ENCODE measurements around the gene CYB561D2.

Gene CYB561D2

GRCh38 chr3:50350213-50350526 is 492 bp upstream of the CYB561D2 start:
- no peaks in the 10 kb centered on the region for H3K9me2 ChIP-seq (replicated peaks; ENCODE audit: insufficient read depth, low read length)
- H3K9me3 ChIP-seq (ENCODE audit: insufficient read depth, low read length): no peaks in the 10 kb centered on the region
- peak overlapping the region; percentile 81; the same call in 1 of the 2 replicates for H3K27ac ChIP-seq (ENCODE audit: low read depth, low read length)
- TF ChIP-seq CTCF (IDR thresholded peaks at IDR 0.05; ENCODE audit: insufficient read depth, low read length, poor library complexity, severe bottlenecking): no peak
- no peak for TF ChIP-seq EZH2phosphoT487 (conservative IDR thresholded peaks at IDR 0.05; ENCODE audit: low read length)
- no peaks in the 10 kb centered on the region; the same call in 1 of the 2 replicates for H3F3A ChIP-seq (ENCODE audit: insufficient read depth)
- no peaks in the 10 kb centered on the region for H4K20me1 ChIP-seq (ENCODE audit: low read depth, low read length)
- H3K4me3 ChIP-seq (ENCODE audit: insufficient read depth, low read length, poor library complexity, severe bottlenecking): peak overlapping the region; percentile 75
- peak overlapping the region; percentile 81 for H3K9ac ChIP-seq (ENCODE audit: low read length)
- peak overlapping the region; percentile 95 for H3K4me2 ChIP-seq (ENCODE audit: low read depth, low read length, poor library complexity, severe bottlenecking)
- no peaks in the 10 kb centered on the region for H3K36me3 ChIP-seq (ENCODE audit: low read length)
- peaks cover 16% of the 10 kb centered on the region for H3K79me2 ChIP-seq (ENCODE audit: insufficient read depth, low read length)
- H2AFZ ChIP-seq (ENCODE audit: low read depth, low read length, severe bottlenecking): peak overlapping the region; percentile 40
- H3K27me3 ChIP-seq (ENCODE audit: low read length): no peaks in the 10 kb centered on the region

GRCh38 chr3:50351323-50351697 is 648 bp downstream of the CYB561D2 start:
- Histone ChIP-seq H3K9ac (ENCODE audit: low read length) (peak overlapping the region; percentile 81), H3K36me3 (ENCODE audit: low read length) (no peaks in the 10 kb centered on the region), H2AFZ (ENCODE audit: low read depth, low read length, severe bottlenecking) (no peak overlapping the region), H4K20me1 (ENCODE audit: low read depth, low read length) (no peaks in the 10 kb centered on the region), H3K27ac (ENCODE audit: low read depth, low read length) (no peak overlapping the region), H3K9me3 (ENCODE audit: insufficient read depth, low read length) (no peaks in the 10 kb centered on the region), H3F3A (ENCODE audit: insufficient read depth) (no peaks in the 10 kb centered on the region; the same call in 1 of the 2 replicates), H3K4me3 (ENCODE audit: insufficient read depth, low read length, poor library complexity, severe bottlenecking) (peak overlapping the region; percentile 75), H3K27me3 (ENCODE audit: low read length) (no peaks in the 10 kb centered on the region), H3K79me2 (ENCODE audit: insufficient read depth, low read length) (peaks cover 16% of the 10 kb centered on the region), H3K9me2 (replicated peaks; ENCODE audit: insufficient read depth, low read length) (no peaks in the 10 kb centered on the region), H3K4me2 (ENCODE audit: low read depth, low read length, poor library complexity, severe bottlenecking) (peak overlapping the region; percentile 95)
- TF ChIP-seq EZH2phosphoT487 (conservative IDR thresholded peaks at IDR 0.05; ENCODE audit: low read length): no peak
- no peak for TF ChIP-seq CTCF (IDR thresholded peaks at IDR 0.05; ENCODE audit: insufficient read depth, low read length, poor library complexity, severe bottlenecking)

- no peaks in the 10 kb centered on the region for H3K36me3 ChIP-seq (ENCODE audit: low read length)
- H3K4me2 ChIP-seq (ENCODE audit: low read depth, low read length, poor library complexity, severe bottlenecking): no peak overlapping the region
- TF ChIP-seq EZH2phosphoT487 (conservative IDR thresholded peaks at IDR 0.05; ENCODE audit: low read length): no peak
- no peak for TF ChIP-seq CTCF (IDR thresholded peaks at IDR 0.05; ENCODE audit: insufficient read depth, low read length, poor library complexity, severe bottlenecking)
- H3F3A ChIP-seq (ENCODE audit: insufficient read depth): no peaks in the 10 kb centered on the region; the same call in 1 of the 2 replicates
- H3K27me3 ChIP-seq (ENCODE audit: low read length): no peaks in the 10 kb centered on the region
- H3K27ac ChIP-seq (ENCODE audit: low read depth, low read length): no peak overlapping the region
- no peak overlapping the region for H3K4me3 ChIP-seq (ENCODE audit: insufficient read depth, low read length, poor library complexity, severe bottlenecking)
- no peak overlapping the region for H3K9ac ChIP-seq (ENCODE audit: low read length)
- H2AFZ ChIP-seq (ENCODE audit: low read depth, low read length, severe bottlenecking): no peak overlapping the region
- no peaks in the 10 kb centered on the region for H4K20me1 ChIP-seq (ENCODE audit: low read depth, low read length)
- H3K9me2 ChIP-seq (replicated peaks; ENCODE audit: insufficient read depth, low read length): no peaks in the 10 kb centered on the region
- H3K79me2 ChIP-seq (ENCODE audit: insufficient read depth, low read length): peaks cover 30% of the 10 kb centered on the region
- no peaks in the 10 kb centered on the region for H3K9me3 ChIP-seq (ENCODE audit: insufficient read depth, low read length)
These were observed 2.1 kb downstream of the CYB561D2 start for GRCh38 chr3:50352781-50353180.

All from SU-DHL-6 (cell line).